NCI-H82 treated with DMSO at 0.1 percent for 48 hours (cell line): ENCODE results near the gene BBOX1.
"Not testable (repeated sequence)": the region's sequence is repeated elsewhere in the genome, so short reads cannot be mapped to it uniquely, and the experiment has no call there.

ENCODE experiments used
- DNase-seq: peaks from one replicate; lab custom pipeline; 2025; ENCODE audit not compliant: unreplicated experiment; lab: John Stamatoyannopoulos, UW

Gene BBOX1

DNA sequence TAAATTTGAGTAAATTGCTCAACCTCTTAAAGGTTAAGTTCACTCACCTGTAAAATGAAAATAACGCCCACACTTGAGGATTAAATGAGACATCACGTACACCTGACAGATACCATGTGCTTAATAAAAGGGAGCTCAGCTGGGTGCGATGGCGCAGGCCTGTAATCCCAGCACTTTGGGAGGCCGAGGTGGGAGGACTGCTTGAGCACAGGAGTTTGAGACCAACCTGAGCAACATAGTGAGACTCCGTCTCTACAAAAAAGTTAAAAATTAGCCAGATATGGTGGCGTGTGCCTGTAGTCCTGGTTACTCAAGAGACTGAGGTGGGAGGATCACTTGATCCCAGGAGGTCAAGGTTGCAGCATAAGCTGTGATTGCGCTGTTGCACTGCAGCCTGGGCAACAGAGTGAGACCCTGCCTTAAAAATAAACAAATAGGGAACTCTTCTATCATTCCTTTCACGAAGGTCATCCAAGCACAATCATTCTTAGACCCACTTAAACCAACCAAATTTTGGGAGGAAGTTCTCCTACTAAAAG is 134.1 kb downstream of the BBOX1 start:
- no peak for DNase-seq

DNA sequence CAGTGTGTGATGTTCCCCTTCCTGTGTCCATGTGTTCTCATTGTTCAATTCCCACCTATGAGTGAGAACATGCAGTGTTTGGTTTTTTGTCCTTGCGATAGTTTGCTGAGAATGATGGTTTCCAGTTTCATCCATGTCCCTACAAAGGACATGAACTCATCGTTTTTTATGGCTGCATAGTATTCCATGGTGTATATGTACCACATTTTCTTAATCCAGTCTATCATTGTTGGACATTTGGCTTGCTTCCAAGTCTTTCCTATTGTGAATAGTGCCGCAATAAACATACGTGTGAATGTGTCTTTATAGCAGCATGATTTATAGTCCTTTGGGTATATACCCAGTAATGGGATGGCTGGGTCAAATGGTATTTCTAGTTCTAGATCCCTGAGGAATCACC is 134.9 kb downstream of the BBOX1 start:
- not testable (repeated sequence) for DNase-seq
